SK-N-SH treated with all-trans-retinoic acid at 6 μM for 48 hours (cell line): ENCODE measurements around the gene ARMC6.

ENCODE experiments used
- ARNTL ChIP-seq: fragments of 450-650 bp; formaldehyde crosslinking; IDR thresholded peaks from 2 replicates; pipeline ENCODE4 v1.5.0; 2020; ENCODE audit warnings: low read depth, mild to moderate bottlenecking, moderate library complexity, borderline replicate concordance
- GLIS3 ChIP-seq: fragments of 250-450 bp; sonication (Bioruptor Pico); IDR thresholded peaks from 2 replicates; pipeline ENCODE4 v1.5.0; 2020; ENCODE audit warnings: mild to moderate bottlenecking, moderate library complexity
- OSR1 ChIP-seq: fragments of 250-450 bp; sonication (Bioruptor Pico); IDR thresholded peaks from 2 replicates; pipeline ENCODE4 v1.8.0; 2022; ENCODE audit warnings: moderate library complexity, mild to moderate bottlenecking, inconsistent platforms
- RARB ChIP-seq: fragments of 250-450 bp; sonication (Bioruptor Pico); IDR thresholded peaks from 2 replicates; pipeline ENCODE4 v1.8.0; 2021; ENCODE audit warnings: mild to moderate bottlenecking, moderate library complexity
- SNAI2 ChIP-seq: fragments of 250-450 bp; sonication (Bioruptor Pico); IDR thresholded peaks from 2 replicates; pipeline ENCODE4 v1.5.0; 2020; ENCODE audit warnings: mild to moderate bottlenecking, moderate library complexity
- ZC3H10 ChIP-seq: fragments of 250-450 bp; sonication (Bioruptor Pico); IDR thresholded peaks from 2 replicates; pipeline ENCODE4 v1.5.1; 2021; ENCODE audit warnings: mild to moderate bottlenecking, moderate library complexity
- ZFP3 ChIP-seq: fragments of 250-450 bp; sonication (Bioruptor Pico); IDR thresholded peaks from 2 replicates; pipeline ENCODE4 v1.5.0; 2020; ENCODE audit warnings: mild to moderate bottlenecking, moderate library complexity
- ZFP30 ChIP-seq: fragments of 450-650 bp; formaldehyde crosslinking; IDR thresholded peaks from 2 replicates; pipeline ENCODE4 v1.5.0; 2022; ENCODE audit warnings: mild to moderate bottlenecking, moderate library complexity
- ZNF565 ChIP-seq: fragments of 450-650 bp; formaldehyde crosslinking; conservative IDR thresholded peaks from 2 replicates; pipeline ENCODE4 v1.5.0; 2020; ENCODE audit warnings: low read depth, mild to moderate bottlenecking, moderate library complexity
- ZNF8 ChIP-seq: fragments of 450-650 bp; formaldehyde crosslinking; IDR thresholded peaks from 2 replicates; pipeline ENCODE4 v1.5.0; 2020; ENCODE audit warnings: mild to moderate bottlenecking, moderate library complexity
- TF ChIP-seq, protein P1 (sequence below): fragments of 250-450 bp; sonication (Bioruptor Pico); IDR thresholded peaks from 2 replicates; pipeline ENCODE4 v1.5.1; 2020; ENCODE audit warnings: low read depth, mild to moderate bottlenecking, moderate library complexity
- TF ChIP-seq, protein P2 (sequence below): fragments of 250-450 bp; sonication (Bioruptor Pico); IDR thresholded peaks from 2 replicates; pipeline ENCODE4 v1.8.0; 2020; ENCODE audit warnings: mild to moderate bottlenecking, moderate library complexity, borderline replicate concordance
- TF ChIP-seq, protein P3 (sequence below): fragments of 250-450 bp; sonication (Bioruptor Pico); IDR thresholded peaks from 2 replicates; pipeline ENCODE4 v1.5.1; 2021; ENCODE audit warnings: mild to moderate bottlenecking, moderate library complexity

DNA sequence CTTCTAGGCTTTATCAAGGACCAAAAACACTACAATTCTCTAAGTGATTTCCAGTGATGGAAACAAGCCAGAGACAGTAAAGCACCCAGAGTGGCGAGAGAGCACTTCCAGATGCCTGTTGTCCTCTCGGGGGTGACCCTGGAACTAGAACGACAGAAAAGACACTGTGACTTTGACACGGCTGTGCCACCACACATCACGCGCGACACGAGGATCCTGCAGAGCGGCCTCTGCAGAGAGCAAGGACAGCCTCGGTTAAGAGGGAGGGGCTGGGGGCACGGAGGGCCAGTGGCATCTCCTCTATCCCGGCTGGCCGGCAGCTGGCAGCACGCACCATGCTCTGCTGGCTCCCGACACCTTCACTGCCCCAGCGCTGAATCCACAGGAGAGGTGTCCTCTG lies 42.4 kb upstream of the ARMC6 start:
- TF ChIP-seq, protein P1, sequence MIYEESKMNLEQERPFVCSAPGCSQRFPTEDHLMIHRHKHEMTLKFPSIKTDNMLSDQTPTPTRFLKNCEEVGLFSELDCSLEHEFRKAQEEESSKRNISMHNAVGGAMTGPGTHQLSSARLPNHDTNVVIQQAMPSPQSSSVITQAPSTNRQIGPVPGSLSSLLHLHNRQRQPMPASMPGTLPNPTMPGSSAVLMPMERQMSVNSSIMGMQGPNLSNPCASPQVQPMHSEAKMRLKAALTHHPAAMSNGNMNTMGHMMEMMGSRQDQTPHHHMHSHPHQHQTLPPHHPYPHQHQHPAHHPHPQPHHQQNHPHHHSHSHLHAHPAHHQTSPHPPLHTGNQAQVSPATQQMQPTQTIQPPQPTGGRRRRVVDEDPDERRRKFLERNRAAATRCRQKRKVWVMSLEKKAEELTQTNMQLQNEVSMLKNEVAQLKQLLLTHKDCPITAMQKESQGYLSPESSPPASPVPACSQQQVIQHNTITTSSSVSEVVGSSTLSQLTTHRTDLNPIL (CRISPR knock-in tag), result no peak
- TF ChIP-seq, protein P2, sequence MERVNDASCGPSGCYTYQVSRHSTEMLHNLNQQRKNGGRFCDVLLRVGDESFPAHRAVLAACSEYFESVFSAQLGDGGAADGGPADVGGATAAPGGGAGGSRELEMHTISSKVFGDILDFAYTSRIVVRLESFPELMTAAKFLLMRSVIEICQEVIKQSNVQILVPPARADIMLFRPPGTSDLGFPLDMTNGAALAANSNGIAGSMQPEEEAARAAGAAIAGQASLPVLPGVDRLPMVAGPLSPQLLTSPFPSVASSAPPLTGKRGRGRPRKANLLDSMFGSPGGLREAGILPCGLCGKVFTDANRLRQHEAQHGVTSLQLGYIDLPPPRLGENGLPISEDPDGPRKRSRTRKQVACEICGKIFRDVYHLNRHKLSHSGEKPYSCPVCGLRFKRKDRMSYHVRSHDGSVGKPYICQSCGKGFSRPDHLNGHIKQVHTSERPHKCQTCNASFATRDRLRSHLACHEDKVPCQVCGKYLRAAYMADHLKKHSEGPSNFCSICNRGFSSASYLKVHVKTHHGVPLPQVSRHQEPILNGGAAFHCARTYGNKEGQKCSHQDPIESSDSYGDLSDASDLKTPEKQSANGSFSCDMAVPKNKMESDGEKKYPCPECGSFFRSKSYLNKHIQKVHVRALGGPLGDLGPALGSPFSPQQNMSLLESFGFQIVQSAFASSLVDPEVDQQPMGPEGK (CRISPR knock-in tag), result no peak
- no peak for TF ChIP-seq ZNF565 (CRISPR knock-in tag)
- TF ChIP-seq, protein P3, sequence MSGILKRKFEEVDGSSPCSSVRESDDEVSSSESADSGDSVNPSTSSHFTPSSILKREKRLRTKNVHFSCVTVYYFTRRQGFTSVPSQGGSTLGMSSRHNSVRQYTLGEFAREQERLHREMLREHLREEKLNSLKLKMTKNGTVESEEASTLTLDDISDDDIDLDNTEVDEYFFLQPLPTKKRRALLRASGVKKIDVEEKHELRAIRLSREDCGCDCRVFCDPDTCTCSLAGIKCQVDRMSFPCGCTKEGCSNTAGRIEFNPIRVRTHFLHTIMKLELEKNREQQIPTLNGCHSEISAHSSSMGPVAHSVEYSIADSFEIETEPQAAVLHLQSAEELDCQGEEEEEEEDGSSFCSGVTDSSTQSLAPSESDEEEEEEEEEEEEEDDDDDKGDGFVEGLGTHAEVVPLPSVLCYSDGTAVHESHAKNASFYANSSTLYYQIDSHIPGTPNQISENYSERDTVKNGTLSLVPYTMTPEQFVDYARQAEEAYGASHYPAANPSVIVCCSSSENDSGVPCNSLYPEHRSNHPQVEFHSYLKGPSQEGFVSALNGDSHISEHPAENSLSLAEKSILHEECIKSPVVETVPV (CRISPR knock-in tag), result no peak
- no peak for TF ChIP-seq ZC3H10 (CRISPR knock-in tag)
- no peak for TF ChIP-seq ZFP3 (CRISPR knock-in tag)
- no peak for TF ChIP-seq GLIS3
- TF ChIP-seq RARB (CRISPR knock-in tag), result no peak
- TF ChIP-seq OSR1 (CRISPR knock-in tag), result no peak
- no peak for TF ChIP-seq ZNF8
- TF ChIP-seq SNAI2, result no peak
- TF ChIP-seq ARNTL, result no peak
- no peak for TF ChIP-seq ZFP30 (CRISPR knock-in tag)
